ENCODE results near the gene PLXNA4. TPM values are rescaled to one million over a fixed set of nuclear protein-coding genes. Genes with fewer than 3 reads are reported as not detected.
A peak's percentile ranks its signal among the peaks of the same experiment; 100 is the strongest.

Gene PLXNA4
- total RNA-seq, 1 donor from 2014 or later = 3.3 TPM

GRCh38 chr7:132584796-132585494, 8.7 kb upstream of the PLXNA4 start:
- Mint-ChIP-seq H3K4me3 (ENCODE audit: unreplicated experiment) (no peak overlapping the region), H3K27me3 (ENCODE audit: low read depth, unreplicated experiment) (peaks cover 64% of the 10 kb centered on the region), H3K9me3 (ENCODE audit: unreplicated experiment) (peaks cover 5% of the 10 kb centered on the region), H3K4me1 (ENCODE audit: low read depth, unreplicated experiment) (peaks cover 2% of the 10 kb centered on the region), H3K36me3 (ENCODE audit: low read depth, unreplicated experiment) (no peaks in the 10 kb centered on the region), H3K27ac (ENCODE audit: unreplicated experiment) (no peak overlapping the region)
- Histone ChIP-seq H2AFZ (ENCODE audit: low read depth, low read length) (no peak overlapping the region), H3K4me2 (ENCODE audit: low read length) (no peak overlapping the region), H3K27ac (ENCODE audit: low read depth, low read length) (no peak overlapping the region), H3K36me3 (ENCODE audit: insufficient read depth, low read length) (no peaks in the 10 kb centered on the region), H3K9ac (ENCODE audit: low read length) (no peak overlapping the region), H3K79me2 (ENCODE audit: insufficient read depth, low read length) (no peaks in the 10 kb centered on the region), H3K4me3 (ENCODE audit: insufficient read depth, low read depth, low read length) (no peak overlapping the region), H3K4me1 (ENCODE audit: insufficient read depth, low read length) (peaks cover 6% of the 10 kb centered on the region), H4K20me1 (ENCODE audit: insufficient read depth, low read length) (no peaks in the 10 kb centered on the region), H3K27me3 (ENCODE audit: insufficient read depth, low read length) (peaks cover 3% of the 10 kb centered on the region), H3K9me3 (ENCODE audit: insufficient read depth, low read depth, low read length) (no peaks in the 10 kb centered on the region)
- FAIRE-seq = no peak
- no peak for DNase-seq (ENCODE audit: low read depth)
- TF ChIP-seq EZH2 (IDR thresholded peaks at IDR 0.05; ENCODE audit: insufficient read depth, low read length) = no peak
- TF ChIP-seq, protein P1, sequence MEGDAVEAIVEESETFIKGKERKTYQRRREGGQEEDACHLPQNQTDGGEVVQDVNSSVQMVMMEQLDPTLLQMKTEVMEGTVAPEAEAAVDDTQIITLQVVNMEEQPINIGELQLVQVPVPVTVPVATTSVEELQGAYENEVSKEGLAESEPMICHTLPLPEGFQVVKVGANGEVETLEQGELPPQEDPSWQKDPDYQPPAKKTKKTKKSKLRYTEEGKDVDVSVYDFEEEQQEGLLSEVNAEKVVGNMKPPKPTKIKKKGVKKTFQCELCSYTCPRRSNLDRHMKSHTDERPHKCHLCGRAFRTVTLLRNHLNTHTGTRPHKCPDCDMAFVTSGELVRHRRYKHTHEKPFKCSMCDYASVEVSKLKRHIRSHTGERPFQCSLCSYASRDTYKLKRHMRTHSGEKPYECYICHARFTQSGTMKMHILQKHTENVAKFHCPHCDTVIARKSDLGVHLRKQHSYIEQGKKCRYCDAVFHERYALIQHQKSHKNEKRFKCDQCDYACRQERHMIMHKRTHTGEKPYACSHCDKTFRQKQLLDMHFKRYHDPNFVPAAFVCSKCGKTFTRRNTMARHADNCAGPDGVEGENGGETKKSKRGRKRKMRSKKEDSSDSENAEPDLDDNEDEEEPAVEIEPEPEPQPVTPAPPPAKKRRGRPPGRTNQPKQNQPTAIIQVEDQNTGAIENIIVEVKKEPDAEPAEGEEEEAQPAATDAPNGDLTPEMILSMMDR (IDR thresholded peaks at IDR 0.05; ENCODE audit: insufficient read depth, low read depth, low read length) = no peak

DNA sequence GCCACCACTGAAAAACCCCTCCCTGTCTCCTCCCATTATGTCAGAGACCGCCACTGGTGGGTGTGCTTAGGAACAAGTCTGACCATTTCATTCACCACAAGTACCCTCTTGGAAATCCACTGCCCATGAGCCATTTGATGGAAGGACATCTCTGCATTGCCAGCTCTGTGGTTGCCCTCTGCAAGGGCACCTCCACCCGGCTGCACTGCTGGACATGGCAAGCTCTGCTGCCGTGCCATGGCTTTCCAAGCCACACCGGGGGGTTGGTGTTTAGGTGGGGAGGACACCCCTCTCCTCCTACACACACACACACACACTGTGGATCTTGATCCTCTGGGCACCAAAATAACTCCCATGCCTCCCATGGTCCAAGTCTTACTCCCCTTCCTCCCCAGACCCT, 5.2 kb upstream of the PLXNA4 start:
- DNase-seq (ENCODE audit: low read depth) (no peak), FAIRE-seq (no peak)
- Histone ChIP-seq H3K79me2 (ENCODE audit: insufficient read depth, low read length) (no peaks in the 10 kb centered on the region), H3K4me3 (ENCODE audit: insufficient read depth, low read depth, low read length) (no peak overlapping the region), H3K36me3 (ENCODE audit: insufficient read depth, low read length) (no peaks in the 10 kb centered on the region), H2AFZ (ENCODE audit: low read depth, low read length) (no peak overlapping the region), H3K4me2 (ENCODE audit: low read length) (no peak overlapping the region), H3K4me1 (ENCODE audit: insufficient read depth, low read length) (peaks cover 4% of the 10 kb centered on the region), H3K9me3 (ENCODE audit: insufficient read depth, low read depth, low read length) (no peaks in the 10 kb centered on the region), H4K20me1 (ENCODE audit: insufficient read depth, low read length) (no peaks in the 10 kb centered on the region), H3K9ac (ENCODE audit: low read length) (no peak overlapping the region), H3K27me3 (ENCODE audit: insufficient read depth, low read length) (peaks cover 16% of the 10 kb centered on the region), H3K27ac (ENCODE audit: low read depth, low read length) (no peak overlapping the region)
- H3K27ac Mint-ChIP-seq (ENCODE audit: unreplicated experiment) = no peak overlapping the region
- H3K4me3 Mint-ChIP-seq (ENCODE audit: unreplicated experiment) = no peak overlapping the region
- TF ChIP-seq, protein P1 (IDR thresholded peaks at IDR 0.05; ENCODE audit: insufficient read depth, low read depth, low read length) = no peak
- TF ChIP-seq EZH2 (IDR thresholded peaks at IDR 0.05; ENCODE audit: insufficient read depth, low read length) = no peak
- H3K9me3 Mint-ChIP-seq (ENCODE audit: unreplicated experiment) = no peaks in the 10 kb centered on the region
- H3K4me1 Mint-ChIP-seq (ENCODE audit: low read depth, unreplicated experiment) = peaks cover 2% of the 10 kb centered on the region
- peaks cover 71% of the 10 kb centered on the region for H3K27me3 Mint-ChIP-seq (ENCODE audit: low read depth, unreplicated experiment)
- no peaks in the 10 kb centered on the region for H3K36me3 Mint-ChIP-seq (ENCODE audit: low read depth, unreplicated experiment)

GRCh38 chr7:132580717-132581285, 4.5 kb upstream of the PLXNA4 start:
- no peaks in the 10 kb centered on the region for H3K36me3 ChIP-seq (ENCODE audit: insufficient read depth, low read length)
- Mint-ChIP-seq H3K27me3 (ENCODE audit: low read depth, unreplicated experiment) (peaks cover 68% of the 10 kb centered on the region), H3K9me3 (ENCODE audit: unreplicated experiment) (no peaks in the 10 kb centered on the region), H3K4me1 (ENCODE audit: low read depth, unreplicated experiment) (peaks cover 2% of the 10 kb centered on the region), H3K27ac (ENCODE audit: unreplicated experiment) (no peak overlapping the region), H3K4me3 (ENCODE audit: unreplicated experiment) (no peak overlapping the region), H3K36me3 (ENCODE audit: low read depth, unreplicated experiment) (no peaks in the 10 kb centered on the region)
- H3K9me3 ChIP-seq (ENCODE audit: insufficient read depth, low read depth, low read length) = no peaks in the 10 kb centered on the region
- no peaks in the 10 kb centered on the region for H4K20me1 ChIP-seq (ENCODE audit: insufficient read depth, low read length)
- FAIRE-seq (peak; percentile 20), DNase-seq (ENCODE audit: low read depth) (peak; percentile 53)
- no peak overlapping the region for H2AFZ ChIP-seq (ENCODE audit: low read depth, low read length)
- H3K4me3 ChIP-seq (ENCODE audit: insufficient read depth, low read depth, low read length) = no peak overlapping the region
- H3K4me1 ChIP-seq (ENCODE audit: insufficient read depth, low read length) = peaks cover 10% of the 10 kb centered on the region
- TF ChIP-seq EZH2 (IDR thresholded peaks at IDR 0.05; ENCODE audit: insufficient read depth, low read length) = no peak
- TF ChIP-seq, protein P1 (IDR thresholded peaks at IDR 0.05; ENCODE audit: insufficient read depth, low read depth, low read length) = peak; percentile 64
- H3K27me3 ChIP-seq (ENCODE audit: insufficient read depth, low read length) = peaks cover 16% of the 10 kb centered on the region
- no peaks in the 10 kb centered on the region for H3K79me2 ChIP-seq (ENCODE audit: insufficient read depth, low read length)
- no peak overlapping the region for H3K27ac ChIP-seq (ENCODE audit: low read depth, low read length)
- H3K4me2 ChIP-seq (ENCODE audit: low read length) = no peak overlapping the region
- H3K9ac ChIP-seq (ENCODE audit: low read length) = no peak overlapping the region

All from astrocyte (in vitro differentiated cells and primary cell).